Stomach (tissue), 9 donors: ENCODE data around the gene RNF213. TPM values are rescaled to one million over a fixed set of nuclear protein-coding genes. Genes with fewer than 3 reads are reported as not detected.
"Not testable (repeated sequence)": the region's sequence is repeated elsewhere in the genome, so short reads cannot be mapped to it uniquely, and the experiment has no call there.

Experiments used
- DNase-seq, 2 donors: peaks; one replicate each; pipeline versions ENCODE4 v3.0.0 to v3.0.0-alpha.2; 2013 to 2019
- H3K27ac ChIP-seq, 5 donors: fragments of 200-600 bp in 4 of 5; sonication (generic) in 4 of 5; one replicate each; pipeline ENCODE4 v1.5.1; 2013 to 2019; ENCODE audit warnings: mild to moderate bottlenecking in 1 of 5, moderate library complexity in 1 of 5
- H3K27me3 ChIP-seq, 3 donors: fragments of 200-600 bp; sonication (generic); one replicate each; pipeline ENCODE4 v1.5.1; 2017 to 2019; ENCODE audit warnings: mixed run types in 1 of 3
- H3K36me3 ChIP-seq, 4 donors: fragments of 200-600 bp; sonication (generic); 1 replicate in 3 of 4; 2 replicates in 1 of 4; pipeline ENCODE4 v1.5.1; 2016 to 2019
- H3K4me1 ChIP-seq, 4 donors: fragments of 200-600 bp; sonication (generic); one replicate each; pipeline ENCODE4 v1.5.1; 2016 to 2019
- H3K4me3 ChIP-seq, 4 donors: fragments of 200-600 bp; sonication (generic) in 3 of 4; one replicate each; pipeline ENCODE4 v1.5.1; 2016 to 2019; ENCODE audit warnings: mild to moderate bottlenecking in 1 of 4
- H3K9me3 ChIP-seq, 4 donors: fragments of 200-600 bp; sonication (generic); one replicate each; pipeline ENCODE4 v1.5.1; 2016 to 2019
- CTCF ChIP-seq, 7 experiments: fragments of 450-650 bp in 4 of 7; fragments of 200-600 bp in 3 of 7; sonication (generic) in 3 of 7; IDR thresholded peaks; one replicate each; pipeline ENCODE4 v1.5.1; 2016 to 2019; ENCODE audit warnings: antibody characterized with exemption in 7 of 7, control low read depth in 2 of 7, mild to moderate bottlenecking in 1 of 7
- EP300 ChIP-seq: sonication (generic); formaldehyde crosslinking; IDR thresholded peaks from one replicate; pipeline ENCODE4 v1.6.1; 2017; ENCODE audit warnings: antibody characterized with exemption
- POLR2A ChIP-seq, 4 donors: fragments of 450-650 bp; IDR thresholded peaks; one replicate each; pipeline ENCODE4 v1.6.1; 2016; ENCODE audit warnings: antibody characterized with exemption in 4 of 4, control low read depth in 2 of 4, mild to moderate bottlenecking in 1 of 4, moderate library complexity in 1 of 4
- POLR2AphosphoS5 ChIP-seq, 3 donors: sonication (generic); formaldehyde crosslinking; IDR thresholded peaks; one replicate each; pipeline ENCODE4 v1.6.1; 2016; ENCODE audit warnings: antibody characterized with exemption in 3 of 3
- WGBS, 5 donors: extraction: QIAGEN DNeasy Blood & Tissue Kit in 3 of 5; methylation state at CpG; one replicate each; pipeline versions ENCODE4 v1.1.5 to v1.1.7; 2013 to 2018; 5-methylcytosine and 5-hydroxymethylcytosine counted together
- intact Hi-C: fragments of 100-400 bp; cut with DNase I; formaldehyde crosslinking; loops from one replicate; pipeline ENCODE4 v1.15.1; 2023; ENCODE audit warnings: low total_unique reads
- polyA plus RNA-seq, 3 donors: library from polyadenylated mRNA; stranded (reverse); fragments of 200-250 nt; gene quantifications; one replicate each; pipeline ENCODE4 v1.2.3, GENCODE V29; 2013
- total RNA-seq, 5 donors: library from RNA; depleted of rRNA; stranded (reverse); fragments of >200 nt; gene quantifications; one replicate each; pipeline versions ENCODE4 v1.1.0 to v1.2.3, GENCODE V29; 2014 to 2016
- donor health status: healthy with polysubstance abuse.
- donor health status: Bipolar disorder and iron deficiency.
- donor health status: healthy.

RNF213 gene
- total and polyA plus RNA-seq, 8 donors, result 12.3 to 358 (median 138) TPM

- Histone ChIP-seq H3K9me3 (no peaks in the 10 kb centered on the region), H3K27me3 (no peaks in the 10 kb centered on the region), H3K4me1 (no peaks in the 10 kb centered on the region), H3K27ac (no peak overlapping the region), H3K4me3 (no peak overlapping the region), H3K36me3 (peaks cover 54 to 91% (median 81%) of the 10 kb centered on the region in 4 donors)
- 80 to 87% (median 86%) methylated on average over 14 of the region's 14 CpGs for WGBS, 5 donors
- intact Hi-C loops, result no loop called here
- TF ChIP-seq POLR2AphosphoS5 (IDR thresholded peaks at IDR 0.05) (no peak), CTCF (IDR thresholded peaks at IDR 0.05) (no peak), POLR2A (IDR thresholded peaks at IDR 0.05) (no peak), EP300 (no peak)
- no peak for DNase-seq
Measured at GRCh38 chr17:80242505-80242904, 18.1 kb upstream of the RNF213 start.

- intact Hi-C loops, result no loop called here
- H3K36me3 ChIP-seq, result peaks cover 43 to 91% (median 80%) of the 10 kb centered on the region in 4 donors
- H3K27me3 ChIP-seq, result no peaks in the 10 kb centered on the region
- H3K27ac ChIP-seq, result no peak overlapping the region
- 93 to 94% (median 94%) methylated on average over 17 to 26 of the region's 26 CpGs for WGBS, 5 donors
- H3K9me3 ChIP-seq, result no peaks in the 10 kb centered on the region
- DNase-seq, result no peak
- H3K4me1 ChIP-seq, result no peaks in the 10 kb centered on the region
- no peak overlapping the region for H3K4me3 ChIP-seq
- TF ChIP-seq POLR2AphosphoS5 (IDR thresholded peaks at IDR 0.05) (no peak), POLR2A (IDR thresholded peaks at IDR 0.05) (no peak), EP300 (no peak), CTCF (IDR thresholded peaks at IDR 0.05) (no peak)
Measured at GRCh38 chr17:80243526-80244433, 16.9 kb upstream of the RNF213 start.

- H3K4me3 ChIP-seq, H3K4me1 ChIP-seq, H3K27ac ChIP-seq, H3K9me3 ChIP-seq, DNase-seq, H3K27me3 ChIP-seq, intact Hi-C loops: not testable (repeated sequence)
- 86 to 93% (median 90%) methylated on average over 6 of the region's 6 CpGs for WGBS, 5 donors
- H3K36me3 ChIP-seq, result peaks cover 43 to 95% (median 87%) of the 10 kb centered on the region in 4 donors
Measured at GRCh38 chr17:80244448-80244847, 16.2 kb upstream of the RNF213 start.

- no peak for TF ChIP-seq EP300
- TF ChIP-seq CTCF (IDR thresholded peaks at IDR 0.05), result no peak
- no peak for TF ChIP-seq POLR2AphosphoS5 (IDR thresholded peaks at IDR 0.05)
- TF ChIP-seq POLR2A (IDR thresholded peaks at IDR 0.05), result no peak
- Histone ChIP-seq H3K27ac (no peak overlapping the region), H3K27me3 (no peaks in the 10 kb centered on the region), H3K9me3 (no peaks in the 10 kb centered on the region), H3K36me3 (peaks cover 43 to 94% (median 89%) of the 10 kb centered on the region in 4 donors), H3K4me3 (no peak overlapping the region), H3K4me1 (no peaks in the 10 kb centered on the region)
- no peak for DNase-seq
- WGBS, 5 donors, result 87 to 89% (median 88%) methylated on average over 21 to 22 of the region's 22 CpGs
- intact Hi-C loops, result no loop called here
Measured at GRCh38 chr17:80244871-80245509, 15.7 kb upstream of the RNF213 start.
